HG03103 (cell line): ENCODE measurements around the gene NSD1.
"Not testable (repeated sequence)": the region's sequence is repeated elsewhere in the genome, so short reads cannot be mapped to it uniquely, and the experiment has no call there.

Experiments used
- ATAC-seq: cut with Tn5 transposase; IDR thresholded peaks from one replicate; pipeline ENCODE4 v1.9.1; 2021; ENCODE audit warnings: low read depth; ENCODE audit not compliant: unreplicated experiment

Gene NSD1

DNA sequence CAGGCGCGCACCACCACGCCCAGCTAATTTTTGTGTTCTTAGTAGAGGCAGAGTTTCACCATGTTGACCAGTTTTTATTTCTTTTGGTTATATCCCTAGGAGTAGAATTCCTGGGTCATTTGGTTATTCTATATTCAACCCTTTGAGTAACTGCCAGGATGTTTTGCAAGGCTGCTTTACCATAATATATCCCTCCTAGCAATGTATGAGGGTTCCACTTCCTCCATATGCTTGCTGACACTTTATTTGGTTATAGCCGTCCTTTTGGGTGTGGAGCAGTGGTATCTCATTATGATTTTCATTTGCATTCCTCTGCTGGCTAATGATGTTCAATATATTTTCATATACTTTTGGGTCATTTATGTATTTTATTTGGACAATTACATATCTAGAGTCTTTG lies 88.7 kb downstream of the NSD1 start:
- no peak for ATAC-seq

- no peak for ATAC-seq
Measured at GRCh38 chr5:177225798-177226197, 92.2 kb downstream of the NSD1 start.

- ATAC-seq: no peak
Measured at GRCh38 chr5:177226860-177227259, 93.3 kb downstream of the NSD1 start.

- no peak for ATAC-seq
Measured at GRCh38 chr5:177228751-177229150, 95.2 kb downstream of the NSD1 start.

DNA sequence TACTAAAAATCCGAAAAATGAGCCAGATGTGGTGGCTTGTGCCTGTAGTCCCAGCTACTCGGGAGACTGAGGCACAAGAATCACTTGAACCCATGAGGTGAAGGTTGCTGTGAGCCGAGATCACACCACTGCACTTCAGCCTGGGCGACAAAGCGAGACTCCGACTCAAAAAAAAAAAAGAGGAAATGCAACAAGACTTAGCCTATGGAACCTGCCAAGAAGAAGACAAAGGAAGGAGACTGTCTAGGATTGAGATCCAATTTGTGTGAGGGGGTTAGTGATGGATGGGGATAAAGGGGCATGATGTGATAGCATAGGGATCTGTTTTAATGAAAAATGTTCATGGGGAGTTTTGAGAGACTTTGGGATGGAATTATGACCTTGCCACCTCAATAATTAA lies 97.1 kb downstream of the NSD1 start:
- no peak for ATAC-seq

GRCh38 chr5:177231479-177232250 lies 98.1 kb downstream of the NSD1 start:
- no peak for ATAC-seq

DNA sequence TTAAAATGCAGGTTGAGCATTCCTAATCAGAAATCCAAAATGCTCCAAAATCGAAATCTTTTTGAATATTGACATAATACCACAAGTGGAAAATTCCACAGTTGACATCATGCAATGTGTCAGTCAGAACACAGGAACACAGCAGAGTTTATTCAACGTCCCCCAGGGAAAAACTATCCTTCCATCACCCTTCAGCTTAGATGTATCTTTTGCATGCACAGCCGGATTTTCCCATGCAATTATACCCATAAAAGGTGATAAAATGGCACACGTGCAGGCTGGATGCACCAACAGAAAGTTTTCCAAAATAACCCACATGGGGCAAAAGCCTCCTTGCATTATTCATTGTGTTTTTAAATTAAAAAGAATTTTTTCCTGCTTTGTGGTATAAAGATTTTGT lies 98.8 kb downstream of the NSD1 start:
- no peak for ATAC-seq

GRCh38 chr5:177232761-177233160 lies 99.2 kb downstream of the NSD1 start:
- no peak for ATAC-seq

GRCh38 chr5:177233206-177233605 lies 99.6 kb downstream of the NSD1 start:
- ATAC-seq: no peak

DNA sequence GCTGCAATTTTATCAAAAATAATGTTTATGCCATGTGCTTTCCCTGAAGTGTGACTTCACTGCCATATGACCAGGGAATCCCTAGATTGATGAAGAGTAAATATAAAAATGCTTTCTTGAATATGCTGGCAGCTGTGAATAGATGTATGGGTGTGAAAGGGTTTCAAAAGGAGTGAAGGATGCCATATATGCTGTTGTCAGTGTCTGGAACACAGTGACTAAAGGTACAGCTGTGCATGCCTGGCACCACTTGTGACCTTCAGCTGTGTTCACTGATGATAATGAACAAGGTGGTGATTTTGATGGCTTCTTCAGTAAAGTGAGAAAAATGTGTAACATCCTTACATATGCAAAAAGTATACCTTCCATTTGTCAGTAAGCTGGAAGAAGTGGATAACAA lies 100.2 kb downstream of the NSD1 start:
- no peak for ATAC-seq

DNA sequence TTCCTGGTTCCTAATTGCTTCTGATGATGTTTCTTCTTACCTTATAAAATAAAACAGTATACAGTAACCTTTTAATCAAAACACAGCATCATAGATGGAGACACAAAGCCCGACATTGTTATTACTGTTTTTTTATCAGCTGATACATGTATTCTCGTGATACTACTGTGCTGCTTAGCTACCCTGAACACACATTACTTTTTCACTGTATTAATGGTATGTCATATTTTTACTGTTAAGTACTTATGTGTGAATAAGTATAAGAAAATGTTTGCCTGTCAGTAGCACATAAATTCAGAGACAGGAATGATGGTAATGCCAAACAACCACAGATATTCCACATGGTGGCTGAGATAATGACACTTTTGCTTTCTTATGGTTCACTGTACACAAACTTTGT lies 101.3 kb downstream of the NSD1 start:
- ATAC-seq: no peak

GRCh38 chr5:177241768-177242167 lies 108.2 kb downstream of the NSD1 start:
- no peak for ATAC-seq

DNA sequence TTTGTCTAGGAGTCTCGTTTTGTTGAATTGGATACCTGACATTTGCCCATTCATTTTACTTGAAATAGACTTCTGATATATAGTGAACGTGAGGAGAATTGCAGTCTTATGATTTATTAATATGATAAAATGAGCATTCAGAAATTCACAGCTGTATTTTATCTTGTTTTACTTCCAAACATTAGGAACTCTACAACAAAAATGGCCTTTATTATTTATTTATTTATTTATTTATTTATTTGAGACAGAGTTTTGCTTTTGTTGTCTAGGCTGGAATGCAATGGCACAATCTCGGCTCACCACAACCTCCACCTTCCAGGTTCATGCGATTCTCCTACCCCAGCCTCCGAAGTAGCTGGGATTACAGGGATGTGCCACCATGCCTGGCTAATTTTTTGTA lies 108.7 kb downstream of the NSD1 start:
- no peak for ATAC-seq

DNA sequence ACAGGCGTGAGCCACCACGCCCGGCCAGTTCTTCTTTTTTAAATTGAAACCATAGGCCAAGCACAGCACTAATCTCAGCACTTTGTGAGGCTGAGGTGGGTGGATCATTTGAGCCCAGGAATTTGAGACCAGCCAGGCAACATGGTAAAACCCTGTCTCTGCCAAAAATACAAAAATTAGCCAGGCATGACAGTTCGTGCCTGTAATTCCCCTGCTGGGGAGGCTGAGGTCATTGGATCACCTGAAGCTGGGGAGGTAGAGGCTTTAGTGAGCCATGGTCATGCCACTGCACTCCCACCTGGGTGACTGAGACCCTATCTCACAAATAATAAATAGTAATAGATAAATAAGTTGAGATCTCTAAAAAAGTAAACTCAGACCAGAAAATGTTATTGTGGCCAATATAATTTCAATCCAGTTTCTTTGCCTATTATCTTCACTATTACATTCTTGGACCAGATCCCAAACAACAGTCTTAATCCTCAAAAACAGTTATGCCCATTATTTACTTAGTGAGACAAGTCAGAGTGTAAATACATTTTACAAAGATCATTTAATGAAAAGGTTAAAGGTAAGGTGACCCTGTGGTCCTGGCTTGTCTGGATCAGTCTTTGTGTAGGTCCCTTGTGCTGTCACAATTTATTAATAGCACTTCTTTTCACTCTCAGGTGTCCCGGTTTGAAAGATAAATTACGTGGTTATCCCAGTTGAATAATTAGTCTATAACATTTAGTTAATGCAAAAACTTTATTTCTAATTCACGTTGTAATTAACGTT lies 116.4 kb downstream of the NSD1 start:
- ATAC-seq: no peak

- no peak for ATAC-seq
Measured at GRCh38 chr5:177253252-177253651, 119.7 kb downstream of the NSD1 start.

- ATAC-seq: no peak
Measured at GRCh38 chr5:177256296-177256695, 122.7 kb downstream of the NSD1 start.

GRCh38 chr5:177258711-177259110 lies 125.1 kb downstream of the NSD1 start:
- not testable (repeated sequence) for ATAC-seq

DNA sequence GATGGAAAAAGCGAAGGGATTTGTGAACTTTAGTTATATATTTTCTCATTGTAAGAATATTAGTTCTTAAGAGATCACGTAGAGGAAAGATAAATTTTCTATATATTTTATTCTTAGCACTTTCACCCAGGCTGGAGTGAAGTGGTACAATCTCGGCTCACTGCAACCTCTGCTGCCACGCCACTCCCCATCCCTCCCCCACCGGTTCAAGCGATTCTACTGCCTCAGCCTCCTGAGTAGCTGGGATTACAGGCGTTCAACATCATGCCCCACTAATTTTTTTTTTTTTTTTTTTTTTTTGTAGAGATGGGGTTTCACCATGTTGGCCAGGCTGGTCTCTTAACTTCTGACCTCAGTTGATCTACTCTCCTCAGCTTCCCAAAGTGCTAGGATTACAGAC lies 127.4 kb downstream of the NSD1 start:
- ATAC-seq: no peak

- no peak for ATAC-seq
Measured at GRCh38 chr5:177261510-177261909, 127.9 kb downstream of the NSD1 start.

GRCh38 chr5:177264178-177264577 lies 130.6 kb downstream of the NSD1 start:
- no peak for ATAC-seq

DNA sequence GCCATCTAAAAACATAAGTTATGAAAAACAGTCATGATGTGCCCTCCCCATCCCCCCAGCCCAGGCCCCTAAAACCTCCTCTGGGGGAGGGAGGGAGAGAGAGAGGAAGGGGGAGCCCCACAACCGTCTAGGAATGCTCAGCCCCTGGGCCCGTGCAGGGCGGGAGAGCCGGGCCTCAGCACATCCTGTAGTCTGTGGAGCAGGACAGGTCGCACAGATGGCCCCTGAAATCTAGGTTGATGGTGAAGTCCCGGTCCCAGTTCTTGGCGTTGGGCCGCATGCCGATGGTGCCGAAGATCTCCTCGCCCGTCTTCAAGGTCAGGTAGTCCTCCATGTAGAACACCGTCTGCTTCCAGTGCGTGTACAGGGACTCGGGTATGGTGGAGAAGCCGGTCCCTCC lies 131.8 kb downstream of the NSD1 start:
- ATAC-seq: no peak
